SK-N-SH treated with all-trans-retinoic acid at 6 μM for 48 hours (cell line): Measurements from ENCODE around the gene ZIK1.

Experiments used
- RARB ChIP-seq: fragments of 250-450 bp; sonication (Bioruptor Pico); IDR thresholded peaks from 2 replicates; pipeline ENCODE4 v1.8.0; 2021; ENCODE audit warnings: mild to moderate bottlenecking, moderate library complexity
- ZFP30 ChIP-seq: fragments of 450-650 bp; formaldehyde crosslinking; IDR thresholded peaks from 2 replicates; pipeline ENCODE4 v1.5.0; 2022; ENCODE audit warnings: mild to moderate bottlenecking, moderate library complexity
- ZNF565 ChIP-seq: fragments of 450-650 bp; formaldehyde crosslinking; conservative IDR thresholded peaks from 2 replicates; pipeline ENCODE4 v1.5.0; 2020; ENCODE audit warnings: low read depth, mild to moderate bottlenecking, moderate library complexity
- ZNF8 ChIP-seq: fragments of 450-650 bp; formaldehyde crosslinking; IDR thresholded peaks from 2 replicates; pipeline ENCODE4 v1.5.0; 2020; ENCODE audit warnings: mild to moderate bottlenecking, moderate library complexity
- TF ChIP-seq, protein P1 (sequence below): fragments of 250-450 bp; sonication (Bioruptor Pico); IDR thresholded peaks from 2 replicates; pipeline ENCODE4 v1.8.0; 2020; ENCODE audit warnings: mild to moderate bottlenecking, moderate library complexity, borderline replicate concordance
- TF ChIP-seq, protein P2 (sequence below): fragments of 250-450 bp; sonication (Bioruptor Pico); IDR thresholded peaks from 2 replicates; pipeline ENCODE4 v1.5.1; 2020; ENCODE audit warnings: low read depth, mild to moderate bottlenecking, moderate library complexity
- TF ChIP-seq, protein P3 (sequence below): fragments of 250-450 bp; sonication (Bioruptor Pico); IDR thresholded peaks from 2 replicates; pipeline ENCODE4 v1.5.1; 2021; ENCODE audit warnings: mild to moderate bottlenecking, moderate library complexity

DNA sequence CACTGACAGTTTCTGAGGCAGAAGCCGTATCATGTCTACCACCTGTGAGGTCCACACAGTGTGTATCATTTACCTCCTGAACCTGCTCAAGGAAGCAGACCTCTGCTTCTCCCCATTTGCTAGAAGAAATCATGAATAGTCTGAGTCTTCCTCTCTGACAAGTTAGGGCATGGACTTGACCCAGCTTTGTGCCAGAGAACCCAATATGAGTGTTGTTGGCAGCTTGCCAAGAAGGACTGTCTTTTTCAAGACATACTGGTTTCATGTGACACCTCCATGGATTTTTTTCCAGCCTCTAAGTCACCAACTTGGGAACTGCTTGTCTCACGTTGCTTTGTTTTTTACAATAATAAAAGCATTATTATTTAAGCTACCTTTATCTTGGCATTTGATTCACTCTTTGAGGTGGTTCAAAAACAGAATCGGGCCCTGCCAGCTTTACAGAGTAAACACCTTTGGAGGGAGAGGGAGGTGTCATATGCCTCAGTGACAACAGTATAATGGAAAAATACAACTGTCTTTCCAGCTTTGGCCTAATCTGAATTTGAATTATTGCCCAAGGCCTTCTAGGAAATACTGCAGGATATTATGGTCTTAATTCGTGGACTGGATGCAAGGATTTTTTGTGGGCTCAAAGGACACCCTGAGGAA, 58.6 kb downstream of the ZIK1 start:
- TF ChIP-seq RARB (CRISPR knock-in tag) (no peak), ZNF8 (CRISPR knock-in tag) (no peak), ZNF565 (CRISPR knock-in tag) (no peak), ZFP30 (no peak)
- TF ChIP-seq, protein P1, sequence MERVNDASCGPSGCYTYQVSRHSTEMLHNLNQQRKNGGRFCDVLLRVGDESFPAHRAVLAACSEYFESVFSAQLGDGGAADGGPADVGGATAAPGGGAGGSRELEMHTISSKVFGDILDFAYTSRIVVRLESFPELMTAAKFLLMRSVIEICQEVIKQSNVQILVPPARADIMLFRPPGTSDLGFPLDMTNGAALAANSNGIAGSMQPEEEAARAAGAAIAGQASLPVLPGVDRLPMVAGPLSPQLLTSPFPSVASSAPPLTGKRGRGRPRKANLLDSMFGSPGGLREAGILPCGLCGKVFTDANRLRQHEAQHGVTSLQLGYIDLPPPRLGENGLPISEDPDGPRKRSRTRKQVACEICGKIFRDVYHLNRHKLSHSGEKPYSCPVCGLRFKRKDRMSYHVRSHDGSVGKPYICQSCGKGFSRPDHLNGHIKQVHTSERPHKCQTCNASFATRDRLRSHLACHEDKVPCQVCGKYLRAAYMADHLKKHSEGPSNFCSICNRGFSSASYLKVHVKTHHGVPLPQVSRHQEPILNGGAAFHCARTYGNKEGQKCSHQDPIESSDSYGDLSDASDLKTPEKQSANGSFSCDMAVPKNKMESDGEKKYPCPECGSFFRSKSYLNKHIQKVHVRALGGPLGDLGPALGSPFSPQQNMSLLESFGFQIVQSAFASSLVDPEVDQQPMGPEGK (CRISPR knock-in tag) = no peak
- TF ChIP-seq, protein P2, sequence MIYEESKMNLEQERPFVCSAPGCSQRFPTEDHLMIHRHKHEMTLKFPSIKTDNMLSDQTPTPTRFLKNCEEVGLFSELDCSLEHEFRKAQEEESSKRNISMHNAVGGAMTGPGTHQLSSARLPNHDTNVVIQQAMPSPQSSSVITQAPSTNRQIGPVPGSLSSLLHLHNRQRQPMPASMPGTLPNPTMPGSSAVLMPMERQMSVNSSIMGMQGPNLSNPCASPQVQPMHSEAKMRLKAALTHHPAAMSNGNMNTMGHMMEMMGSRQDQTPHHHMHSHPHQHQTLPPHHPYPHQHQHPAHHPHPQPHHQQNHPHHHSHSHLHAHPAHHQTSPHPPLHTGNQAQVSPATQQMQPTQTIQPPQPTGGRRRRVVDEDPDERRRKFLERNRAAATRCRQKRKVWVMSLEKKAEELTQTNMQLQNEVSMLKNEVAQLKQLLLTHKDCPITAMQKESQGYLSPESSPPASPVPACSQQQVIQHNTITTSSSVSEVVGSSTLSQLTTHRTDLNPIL = no peak
- TF ChIP-seq, protein P3, sequence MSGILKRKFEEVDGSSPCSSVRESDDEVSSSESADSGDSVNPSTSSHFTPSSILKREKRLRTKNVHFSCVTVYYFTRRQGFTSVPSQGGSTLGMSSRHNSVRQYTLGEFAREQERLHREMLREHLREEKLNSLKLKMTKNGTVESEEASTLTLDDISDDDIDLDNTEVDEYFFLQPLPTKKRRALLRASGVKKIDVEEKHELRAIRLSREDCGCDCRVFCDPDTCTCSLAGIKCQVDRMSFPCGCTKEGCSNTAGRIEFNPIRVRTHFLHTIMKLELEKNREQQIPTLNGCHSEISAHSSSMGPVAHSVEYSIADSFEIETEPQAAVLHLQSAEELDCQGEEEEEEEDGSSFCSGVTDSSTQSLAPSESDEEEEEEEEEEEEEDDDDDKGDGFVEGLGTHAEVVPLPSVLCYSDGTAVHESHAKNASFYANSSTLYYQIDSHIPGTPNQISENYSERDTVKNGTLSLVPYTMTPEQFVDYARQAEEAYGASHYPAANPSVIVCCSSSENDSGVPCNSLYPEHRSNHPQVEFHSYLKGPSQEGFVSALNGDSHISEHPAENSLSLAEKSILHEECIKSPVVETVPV (CRISPR knock-in tag) = no peak
